ENCODE measurements around the gene TMEM178B. TPM values are rescaled to one million over a fixed set of nuclear protein-coding genes. Genes with fewer than 3 reads are reported as not detected.

Gene TMEM178B
- total RNA-seq, 1 donor from 2014 or later, result 35.4 TPM

DNA sequence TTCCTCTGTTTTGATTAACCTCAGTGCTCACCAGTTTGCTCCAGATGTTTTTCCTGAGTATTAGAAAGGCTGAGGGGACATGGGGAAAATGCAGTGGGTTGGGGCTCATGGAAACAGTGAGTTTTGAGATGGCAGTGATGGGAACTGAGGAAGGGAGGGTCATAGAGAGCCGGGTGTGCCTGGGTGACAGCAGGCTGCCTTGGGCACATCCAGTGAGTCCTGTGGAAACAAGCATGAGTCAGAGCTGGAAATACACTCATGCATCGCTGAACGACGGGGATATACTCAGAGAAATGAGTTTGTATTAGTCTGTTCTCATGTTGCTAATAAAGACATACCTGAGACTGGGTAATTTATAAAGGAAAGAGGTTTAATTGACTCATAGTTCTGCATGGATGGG is 202.2 kb downstream of the TMEM178B start:
- intact Hi-C loops (cut with DNase I), result loop anchor here (10.0 kb wide), 1 partner anchor 259 kb away; no protein-coding TSS in a partner anchor
- ATAC-seq (ENCODE audit: poor library complexity), result no peak
- no peak for DNase-seq

DNA sequence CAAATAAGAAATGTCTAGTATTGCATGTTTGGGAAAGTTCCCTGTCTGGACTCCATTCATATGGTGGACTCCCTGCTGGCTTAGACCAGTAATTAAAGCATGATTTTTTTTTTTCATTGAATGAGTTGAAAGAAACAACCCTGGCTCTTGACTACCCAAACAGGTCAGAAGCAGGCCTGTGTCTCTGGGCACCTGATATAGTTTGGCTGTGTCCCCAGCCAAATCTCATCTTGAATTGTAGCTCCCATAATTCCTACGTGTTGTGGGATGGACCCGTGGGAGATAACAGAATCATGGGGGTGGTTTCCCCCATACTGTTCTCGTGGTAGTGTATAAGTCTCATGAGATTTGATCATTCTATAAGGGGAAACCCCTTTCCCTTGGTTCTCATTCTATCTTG is 206.2 kb downstream of the TMEM178B start:
- DNase-seq (no peak), ATAC-seq (ENCODE audit: poor library complexity) (peak; percentile 59)
- intact Hi-C loops (cut with DNase I), result no loop called here

DNA sequence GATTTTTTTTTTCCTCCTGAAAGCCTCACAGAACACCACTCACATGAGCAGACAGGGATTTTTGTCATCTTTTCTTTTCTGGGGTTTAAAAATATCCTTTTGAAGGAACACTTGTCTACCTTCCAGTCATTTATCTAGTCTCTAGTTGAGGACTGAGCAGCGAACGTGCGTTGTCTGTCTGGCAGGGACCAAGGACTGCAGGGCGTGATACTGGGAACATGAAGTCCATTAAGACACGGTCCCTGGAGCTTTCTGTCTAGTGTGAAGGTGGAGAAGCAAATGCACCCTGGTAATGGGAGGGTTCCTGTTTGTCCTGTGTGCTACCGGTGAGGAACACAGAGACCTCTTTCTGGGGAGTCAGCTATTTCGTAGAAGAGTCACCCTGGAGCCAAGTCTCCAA is 207.4 kb downstream of the TMEM178B start:
- intact Hi-C loops (cut with DNase I), result no loop called here
- peak; percentile 78 for ATAC-seq (ENCODE audit: poor library complexity)
- DNase-seq, result peak; percentile 50

DNA sequence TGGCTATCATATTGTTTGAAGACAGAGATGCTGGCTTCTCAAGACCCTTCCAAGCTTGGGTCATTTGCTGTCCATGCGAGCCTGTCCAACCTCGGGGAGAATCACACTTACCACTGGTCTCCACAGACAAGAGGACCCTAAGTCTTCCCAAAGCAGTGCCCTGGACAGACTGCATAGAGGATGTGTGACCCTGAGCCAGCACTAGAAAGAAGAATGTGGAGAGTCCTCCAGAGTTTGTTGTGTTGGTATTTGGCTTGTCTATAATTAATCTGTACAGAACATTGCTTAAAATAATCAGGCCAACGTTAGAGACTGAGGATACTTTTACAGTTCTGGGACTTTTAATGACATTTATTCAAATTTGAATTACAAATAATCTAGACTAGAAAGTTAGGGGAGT is 212.7 kb downstream of the TMEM178B start:
- intact Hi-C loops (cut with DNase I), result no loop called here
- DNase-seq (no peak), ATAC-seq (ENCODE audit: poor library complexity) (peak; percentile 59)

DNA sequence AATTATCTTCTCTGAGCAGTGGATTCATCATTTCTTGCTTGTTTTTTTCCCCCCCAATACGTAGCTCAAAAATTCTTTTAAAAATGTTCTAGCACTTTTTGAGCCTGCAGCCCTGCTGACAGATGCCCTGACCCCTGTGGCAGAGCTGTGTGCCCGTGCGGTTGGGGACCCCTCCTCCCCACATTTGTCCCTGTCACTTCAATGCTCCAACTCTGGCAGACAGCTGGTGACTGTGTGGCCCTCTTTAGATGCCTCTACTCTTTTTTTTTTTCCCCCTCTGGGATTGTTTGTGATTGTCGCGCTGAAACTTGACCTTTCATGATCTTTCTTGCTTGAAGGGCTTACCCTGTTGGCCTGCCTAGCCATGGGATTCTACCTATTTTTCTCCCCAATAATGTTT is 214.1 kb downstream of the TMEM178B start:
- intact Hi-C loops (cut with DNase I), result no loop called here
- ATAC-seq (ENCODE audit: poor library complexity), result no peak
- DNase-seq, result no peak

DNA sequence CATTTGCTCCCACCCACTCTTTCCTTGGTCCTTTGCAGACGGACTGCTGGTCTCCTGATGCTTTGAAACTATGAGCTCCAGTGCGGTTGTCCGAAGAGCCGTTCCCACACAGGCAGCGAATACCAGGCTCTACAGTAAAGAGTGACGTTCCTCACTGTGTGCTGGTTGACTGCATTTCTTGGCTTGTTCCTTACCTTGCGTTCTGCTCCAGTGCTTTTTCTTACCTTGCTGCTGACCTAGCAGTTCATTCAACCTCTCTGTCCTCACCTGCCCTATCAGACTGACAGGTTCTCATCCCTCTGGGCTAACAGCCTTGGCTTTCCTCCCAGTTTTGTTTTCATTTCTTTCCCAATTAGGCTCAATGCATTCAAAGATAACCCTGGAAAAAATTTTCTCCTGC is 214.8 kb downstream of the TMEM178B start:
- intact Hi-C loops (cut with DNase I), result no loop called here
- ATAC-seq (ENCODE audit: poor library complexity) (peak; percentile 14), DNase-seq (no peak)

DNA sequence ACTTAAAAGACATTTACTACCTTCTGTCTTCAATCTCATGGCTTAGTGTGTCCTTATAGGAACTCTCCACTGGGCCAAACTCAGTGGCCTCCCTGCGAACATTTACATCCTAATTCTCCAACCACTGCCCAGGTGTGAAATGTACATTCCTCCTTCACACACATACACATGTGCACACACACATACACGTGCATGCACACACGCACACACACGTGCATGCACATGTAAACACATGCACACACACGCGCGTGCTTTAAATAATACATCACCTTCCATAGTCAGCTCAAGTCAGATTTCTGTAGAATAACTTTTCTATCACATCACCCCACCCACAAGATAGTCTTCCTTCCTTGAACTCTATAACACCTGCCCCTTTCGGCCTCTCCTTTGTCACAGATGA is 216.5 kb downstream of the TMEM178B start:
- intact Hi-C loops (cut with DNase I), result no loop called here
- ATAC-seq (ENCODE audit: poor library complexity) (no peak), DNase-seq (no peak)

DNA sequence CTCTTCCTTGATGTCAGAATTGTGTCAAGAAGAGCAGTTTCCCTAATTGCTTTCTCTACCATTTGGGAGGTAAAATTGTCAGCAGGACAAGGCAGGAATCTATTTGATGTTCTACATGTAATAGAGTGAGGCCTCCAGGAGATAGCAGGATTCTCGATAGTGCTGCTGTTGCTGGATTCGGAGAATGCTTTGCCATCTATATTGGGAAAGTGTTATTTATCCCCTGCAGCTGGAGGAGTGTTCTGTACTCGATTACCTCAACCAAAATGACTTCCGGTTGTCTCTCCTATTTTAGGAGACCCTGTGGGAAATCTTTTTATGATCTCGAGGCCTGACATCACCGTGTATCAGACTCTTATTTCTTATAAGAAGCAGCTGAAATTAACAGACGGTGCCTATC is 217.1 kb downstream of the TMEM178B start:
- DNase-seq (no peak), ATAC-seq (ENCODE audit: poor library complexity) (no peak)
- intact Hi-C loops (cut with DNase I), result no loop called here

DNA sequence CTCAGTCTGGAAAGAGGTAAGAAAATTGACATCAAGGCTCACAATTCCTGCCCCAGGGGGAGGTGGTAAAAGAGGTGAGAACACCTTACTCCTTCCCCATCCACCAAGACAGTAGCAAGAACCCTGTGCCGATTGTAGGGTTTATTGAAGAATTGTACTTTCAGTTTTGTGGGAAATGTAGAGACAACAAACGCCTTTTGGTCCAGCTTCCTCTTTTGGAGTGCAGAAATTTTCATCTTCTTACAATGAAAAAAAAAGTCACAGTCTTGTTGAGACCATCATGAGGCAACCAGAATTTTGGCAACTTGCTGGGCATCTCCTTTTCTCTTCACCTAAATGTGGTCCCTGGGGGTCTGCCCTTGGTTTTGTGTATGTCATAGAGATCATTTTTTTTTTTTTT is 217.7 kb downstream of the TMEM178B start:
- ATAC-seq (ENCODE audit: poor library complexity), result no peak
- intact Hi-C loops (cut with DNase I), result no loop called here
- no peak for DNase-seq

DNA sequence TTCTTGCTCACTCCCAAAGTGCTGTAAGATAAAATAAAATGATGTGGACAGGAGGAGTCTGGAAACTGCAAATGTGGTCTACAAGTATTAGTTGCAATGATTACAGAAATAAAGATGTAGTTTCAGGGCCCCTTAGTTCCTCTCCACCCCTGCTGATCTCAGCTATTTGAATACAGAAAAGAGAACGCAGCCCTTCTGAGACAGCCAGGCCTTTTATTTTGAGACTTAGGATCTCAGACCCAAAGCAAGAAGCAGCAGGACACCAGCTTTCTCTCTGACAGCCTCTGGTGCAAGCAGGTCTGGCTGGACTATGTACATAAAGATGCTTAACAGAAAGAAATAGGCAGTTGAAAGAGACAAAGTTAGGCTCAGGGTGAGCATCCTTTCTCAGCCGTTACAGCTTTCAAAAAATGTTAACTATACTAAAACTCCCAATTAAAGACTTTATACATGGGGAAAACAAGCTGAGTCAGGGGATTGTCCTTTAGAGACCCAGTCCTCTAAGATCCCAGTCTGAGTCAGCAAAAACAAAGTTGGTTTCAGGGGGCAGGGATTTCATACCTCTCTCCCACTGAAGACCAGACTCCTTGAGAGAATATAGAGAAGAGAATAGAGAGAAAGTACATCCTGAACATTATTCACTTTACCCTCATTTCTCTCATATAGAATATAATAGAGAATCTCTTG is 220.4 kb downstream of the TMEM178B start:
- ATAC-seq (ENCODE audit: poor library complexity) (no peak), DNase-seq (no peak)
- intact Hi-C loops (cut with DNase I), result no loop called here

DNA sequence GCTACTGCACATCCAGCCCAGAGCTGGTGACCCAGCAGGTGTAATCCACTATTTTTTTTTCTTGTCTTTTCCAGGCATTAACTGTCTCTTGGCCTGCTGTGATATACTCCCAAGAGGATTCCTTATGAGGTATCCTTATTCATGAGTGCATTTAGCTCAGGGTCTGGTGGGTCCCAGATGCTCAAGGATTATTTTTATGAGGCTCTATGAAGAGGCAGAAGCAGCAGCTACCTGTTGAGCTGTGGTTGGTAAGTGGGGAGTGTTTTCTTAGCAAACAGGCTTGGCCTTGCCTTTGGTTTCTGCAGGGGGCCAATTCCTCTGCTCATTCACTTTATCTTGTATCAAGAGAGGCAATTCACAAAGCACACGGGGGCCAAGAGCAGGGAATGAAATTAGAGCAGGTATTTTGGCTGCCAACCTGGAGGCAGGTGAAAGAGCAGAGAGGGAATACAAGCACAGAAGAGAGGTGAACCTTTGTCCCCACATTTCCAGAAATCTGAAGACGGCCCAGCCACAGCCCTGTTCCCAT is 221.6 kb downstream of the TMEM178B start:
- intact Hi-C loops (cut with DNase I), result no loop called here
- DNase-seq (no peak), ATAC-seq (ENCODE audit: poor library complexity) (no peak)

DNA sequence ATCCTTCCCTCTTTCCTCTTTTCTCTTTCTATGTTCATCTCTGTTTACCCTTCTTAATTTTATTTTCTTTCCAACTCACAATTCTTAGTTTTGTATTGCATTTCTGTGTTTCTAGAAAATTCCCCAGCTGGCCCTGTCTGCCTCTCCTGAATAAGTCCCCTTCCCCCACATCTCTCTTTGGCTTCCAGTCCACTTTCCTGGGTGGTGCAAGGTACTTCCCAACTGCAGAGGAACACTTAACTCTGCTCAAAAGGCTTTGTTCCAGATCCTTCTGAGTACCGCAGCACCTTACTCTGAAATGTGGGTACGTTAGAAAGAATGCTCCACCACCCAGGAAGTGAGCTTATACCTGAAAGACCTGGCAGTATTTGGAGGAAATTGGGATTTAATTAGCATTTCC is 227.0 kb downstream of the TMEM178B start:
- no peak for DNase-seq
- intact Hi-C loops (cut with DNase I), result no loop called here
- ATAC-seq (ENCODE audit: poor library complexity), result no peak

DNA sequence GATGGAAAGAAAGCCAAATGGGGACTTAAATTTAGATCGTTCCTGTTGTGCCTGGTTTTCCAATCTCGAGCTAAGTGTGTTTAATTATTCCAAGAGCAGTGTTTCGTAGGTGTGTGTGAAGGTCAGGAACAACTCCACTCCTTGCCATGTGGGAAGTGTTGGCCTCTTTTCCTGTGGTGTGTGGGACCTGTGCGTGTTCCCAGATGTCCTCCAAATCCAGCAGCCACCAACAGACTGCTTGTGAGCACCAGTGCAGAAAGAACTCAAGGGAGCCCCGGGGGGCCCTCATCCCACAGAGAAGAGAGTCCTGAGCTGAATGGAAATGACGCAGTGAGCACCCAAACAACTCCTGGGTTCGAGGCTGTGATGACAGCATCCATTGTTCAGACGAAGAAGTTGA is 227.7 kb downstream of the TMEM178B start:
- DNase-seq, result peak; percentile 44
- peak; percentile 85 for ATAC-seq (ENCODE audit: poor library complexity)
- intact Hi-C loops (cut with DNase I), result no loop called here

DNA sequence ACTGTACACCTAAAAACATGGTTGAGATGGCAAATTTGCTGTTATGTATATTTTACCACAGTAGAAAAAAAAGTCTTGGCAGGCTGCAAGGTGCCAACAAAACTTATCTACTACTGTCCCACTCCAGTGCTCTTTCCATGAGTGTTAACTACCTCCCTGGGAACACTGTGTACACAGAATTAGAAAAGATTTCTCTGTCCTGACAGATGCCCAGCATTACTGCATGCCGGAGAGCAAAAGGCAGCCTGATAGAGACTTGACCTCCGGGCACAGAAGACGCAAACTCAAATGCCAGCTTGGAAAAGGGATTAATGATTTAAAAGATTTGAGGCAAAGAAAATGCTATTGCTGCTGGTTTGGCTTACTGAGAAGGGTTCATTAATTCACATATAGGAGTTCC is 228.8 kb downstream of the TMEM178B start:
- DNase-seq (no peak), ATAC-seq (ENCODE audit: poor library complexity) (peak; percentile 91)
- intact Hi-C loops (cut with DNase I), result no loop called here

DNA sequence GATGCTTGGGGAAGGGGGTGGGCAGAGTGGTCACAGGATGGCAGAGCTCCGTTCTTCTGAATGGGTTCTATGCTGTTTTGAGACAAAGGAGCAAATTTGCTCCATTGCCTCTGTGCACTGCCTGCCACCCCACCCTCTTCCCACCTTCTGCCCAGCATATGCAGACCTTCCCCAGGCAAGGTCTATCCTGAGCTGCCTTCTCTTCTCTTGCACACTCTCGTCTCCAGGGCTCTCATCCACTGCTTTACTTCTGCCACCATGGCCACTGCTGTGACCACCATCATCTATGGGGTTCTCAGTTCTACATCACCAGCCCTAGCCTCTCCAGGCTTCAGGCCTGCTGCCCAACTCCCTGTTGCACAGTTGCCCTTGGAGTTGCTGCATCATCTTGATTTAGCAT is 230.4 kb downstream of the TMEM178B start:
- intact Hi-C loops (cut with DNase I), result no loop called here
- ATAC-seq (ENCODE audit: poor library complexity) (no peak), DNase-seq (no peak)

DNA sequence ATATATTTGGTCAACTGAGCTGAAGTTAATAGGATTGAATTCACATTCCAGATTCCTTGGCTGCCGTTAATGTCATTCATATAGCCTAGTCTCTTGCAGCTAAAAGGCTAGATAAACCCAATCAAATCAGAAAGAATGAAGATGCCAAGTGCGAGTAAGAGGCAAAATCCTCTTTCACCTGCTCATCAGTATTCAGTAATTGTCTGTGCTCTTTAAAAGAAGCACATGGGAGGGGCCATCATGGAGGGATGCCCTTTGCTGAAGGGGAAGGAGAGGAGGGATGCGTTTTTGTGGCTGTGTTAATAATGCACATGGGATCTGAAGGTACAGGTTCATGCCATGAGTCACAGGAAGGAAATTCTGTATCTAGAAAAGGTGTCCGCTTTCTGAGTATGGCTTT is 232.2 kb downstream of the TMEM178B start:
- DNase-seq, result no peak
- intact Hi-C loops (cut with DNase I), result loop anchor here (5.0 kb wide), 1 partner anchor 56 kb away; no protein-coding TSS in a partner anchor
- no peak for ATAC-seq (ENCODE audit: poor library complexity)

DNA sequence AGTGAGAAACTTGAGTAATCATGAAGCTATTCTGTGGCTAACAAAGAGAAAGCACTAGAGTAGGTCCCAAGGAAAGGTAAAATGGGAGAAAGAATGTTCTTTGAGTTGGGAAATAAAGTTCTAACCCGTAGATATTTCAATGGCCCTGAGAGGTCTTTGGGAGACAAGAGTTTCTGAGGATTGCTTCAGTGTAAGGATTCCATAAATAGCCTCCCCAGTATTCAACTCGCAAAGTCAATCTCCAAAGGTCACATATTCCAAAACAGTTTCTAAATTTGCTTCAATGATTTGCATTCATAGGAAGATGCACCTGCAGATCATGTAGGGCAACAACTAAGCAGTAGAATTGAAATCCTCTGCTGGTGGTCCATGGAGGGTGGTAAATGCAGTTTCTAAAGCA is 238.5 kb downstream of the TMEM178B start:
- DNase-seq (no peak), ATAC-seq (ENCODE audit: poor library complexity) (peak; percentile 56)
- intact Hi-C loops (cut with DNase I), result no loop called here

DNA sequence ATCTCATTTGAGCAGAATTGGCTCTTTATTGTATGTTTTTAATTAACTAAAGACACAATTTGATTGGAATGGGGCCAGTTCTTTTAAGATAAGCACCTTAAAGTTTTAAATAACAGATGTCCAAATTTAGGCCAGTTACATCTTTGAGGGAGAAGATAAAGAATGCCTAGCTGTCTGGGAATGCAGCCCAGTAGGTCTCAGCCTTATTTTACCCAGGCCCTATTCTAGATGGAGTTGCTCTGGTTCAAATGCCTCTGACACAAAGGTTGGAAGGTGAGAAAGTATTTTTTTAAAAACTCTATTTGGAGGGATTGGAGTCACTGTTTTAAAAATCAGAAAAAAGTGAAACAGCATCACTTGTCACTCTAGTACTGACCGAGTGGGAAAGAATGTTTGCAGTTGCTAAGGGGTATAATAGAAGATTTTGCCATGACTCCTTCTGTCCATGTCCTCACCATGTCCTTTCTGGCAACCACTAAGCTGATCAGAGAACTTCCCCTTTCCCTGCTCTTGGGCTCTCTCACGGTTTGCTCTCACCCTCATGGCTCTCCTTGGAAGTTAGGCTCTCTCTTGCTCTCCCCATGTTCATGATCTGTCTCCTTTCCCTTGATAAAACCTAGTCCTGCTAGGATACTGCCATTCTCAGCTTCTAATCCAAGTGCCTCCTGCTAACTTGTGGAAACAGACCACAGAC is 239.1 kb downstream of the TMEM178B start:
- no peak for DNase-seq
- intact Hi-C loops (cut with DNase I), result no loop called here
- ATAC-seq (ENCODE audit: poor library complexity), result peak; percentile 52

DNA sequence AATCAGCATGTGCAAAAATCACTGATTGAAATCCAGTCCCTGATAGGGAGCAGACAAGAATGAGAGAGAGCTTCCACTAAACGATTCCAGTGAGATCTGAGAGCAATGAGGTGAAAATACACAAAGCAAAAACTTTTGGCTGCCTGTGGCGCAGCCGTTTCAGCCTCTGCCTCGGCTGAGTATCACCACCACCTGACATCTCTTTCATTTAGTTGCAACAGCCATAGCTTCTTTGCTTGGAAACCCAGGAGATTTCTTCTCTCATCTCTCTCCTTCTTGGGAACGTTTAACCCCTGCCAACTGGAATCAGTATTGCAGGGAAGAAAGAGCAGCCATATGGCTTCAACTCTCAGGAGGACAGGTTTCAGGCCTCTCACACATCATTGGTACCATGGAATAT is 240.0 kb downstream of the TMEM178B start:
- peak; percentile 13 for ATAC-seq (ENCODE audit: poor library complexity)
- intact Hi-C loops (cut with DNase I), result no loop called here

DNA sequence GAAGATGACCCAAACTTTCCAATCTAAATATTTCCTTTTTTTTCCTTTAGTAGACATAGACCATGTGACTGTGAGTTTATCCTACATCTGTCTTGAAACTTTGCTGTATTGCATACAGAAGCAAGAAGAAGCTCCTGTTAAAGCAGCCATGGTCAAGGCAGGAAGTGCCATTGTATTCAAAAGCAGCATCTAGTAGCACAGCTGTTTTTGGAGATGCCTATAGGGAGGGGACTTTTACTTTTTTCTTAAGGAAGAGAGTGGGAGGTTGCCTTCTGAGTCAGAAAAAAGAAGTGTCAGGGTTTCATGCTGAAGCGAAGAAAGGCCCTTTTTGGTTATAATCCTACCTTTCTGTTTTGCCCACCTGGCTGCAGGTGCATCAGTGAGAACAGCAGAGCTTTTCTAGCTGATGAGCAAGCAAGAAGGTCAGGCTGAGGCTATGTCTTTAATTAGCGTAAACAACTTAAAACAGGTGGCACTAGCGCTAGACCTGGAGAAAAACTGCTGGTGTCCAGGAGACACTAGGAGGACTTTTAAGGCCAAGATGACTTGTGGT is 243.2 kb downstream of the TMEM178B start:
- ATAC-seq (ENCODE audit: poor library complexity), result no peak
- DNase-seq, result no peak
- intact Hi-C loops (cut with DNase I), result no loop called here

More for the DNA sequence above, 240.0 kb downstream of the TMEM178B start:
- no peak for DNase-seq
